ENCODE data around the gene TRPM5. TPM values are rescaled to one million over a fixed set of nuclear protein-coding genes. Genes with fewer than 3 reads are reported as not detected.

Gene TRPM5
- total RNA-seq, 1 donor from 2014 or later: not detected

DNA sequence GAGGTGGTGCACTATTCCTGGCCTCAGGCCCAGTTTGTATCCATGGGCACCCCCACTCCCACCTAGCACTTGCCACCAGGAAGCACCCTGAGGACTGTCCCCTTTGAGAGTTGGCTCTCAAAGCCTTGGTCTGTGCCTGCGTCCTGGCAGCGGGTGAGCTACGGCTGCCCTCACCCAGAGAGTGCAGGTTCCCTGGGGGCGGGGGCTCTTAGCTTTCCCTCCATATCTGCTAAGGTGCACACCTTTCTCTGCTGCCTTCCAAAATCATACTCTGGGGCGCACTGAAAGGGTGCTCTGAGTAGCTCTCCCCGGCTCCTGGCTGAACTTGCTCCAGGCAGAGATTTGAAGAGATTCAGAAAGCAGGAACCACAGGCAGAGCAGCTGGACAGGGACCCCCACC lies 7.6 kb upstream of the TRPM5 start:
- Mint-ChIP-seq H3K9me3 (ENCODE audit: unreplicated experiment) (peaks cover 6% of the 10 kb centered on the region), H3K4me3 (ENCODE audit: unreplicated experiment) (no peak overlapping the region), H3K4me1 (ENCODE audit: unreplicated experiment) (no peaks in the 10 kb centered on the region), H3K27ac (ENCODE audit: unreplicated experiment) (no peak overlapping the region), H3K36me3 (ENCODE audit: unreplicated experiment) (no peaks in the 10 kb centered on the region), H3K27me3 (ENCODE audit: unreplicated experiment) (peaks cover 37% of the 10 kb centered on the region)
- DNase-seq (ENCODE audit: extremely low spot score, unreplicated experiment): no peak
- TF ChIP-seq, protein P1, sequence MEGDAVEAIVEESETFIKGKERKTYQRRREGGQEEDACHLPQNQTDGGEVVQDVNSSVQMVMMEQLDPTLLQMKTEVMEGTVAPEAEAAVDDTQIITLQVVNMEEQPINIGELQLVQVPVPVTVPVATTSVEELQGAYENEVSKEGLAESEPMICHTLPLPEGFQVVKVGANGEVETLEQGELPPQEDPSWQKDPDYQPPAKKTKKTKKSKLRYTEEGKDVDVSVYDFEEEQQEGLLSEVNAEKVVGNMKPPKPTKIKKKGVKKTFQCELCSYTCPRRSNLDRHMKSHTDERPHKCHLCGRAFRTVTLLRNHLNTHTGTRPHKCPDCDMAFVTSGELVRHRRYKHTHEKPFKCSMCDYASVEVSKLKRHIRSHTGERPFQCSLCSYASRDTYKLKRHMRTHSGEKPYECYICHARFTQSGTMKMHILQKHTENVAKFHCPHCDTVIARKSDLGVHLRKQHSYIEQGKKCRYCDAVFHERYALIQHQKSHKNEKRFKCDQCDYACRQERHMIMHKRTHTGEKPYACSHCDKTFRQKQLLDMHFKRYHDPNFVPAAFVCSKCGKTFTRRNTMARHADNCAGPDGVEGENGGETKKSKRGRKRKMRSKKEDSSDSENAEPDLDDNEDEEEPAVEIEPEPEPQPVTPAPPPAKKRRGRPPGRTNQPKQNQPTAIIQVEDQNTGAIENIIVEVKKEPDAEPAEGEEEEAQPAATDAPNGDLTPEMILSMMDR (IDR thresholded peaks at IDR 0.05): no peak

DNA sequence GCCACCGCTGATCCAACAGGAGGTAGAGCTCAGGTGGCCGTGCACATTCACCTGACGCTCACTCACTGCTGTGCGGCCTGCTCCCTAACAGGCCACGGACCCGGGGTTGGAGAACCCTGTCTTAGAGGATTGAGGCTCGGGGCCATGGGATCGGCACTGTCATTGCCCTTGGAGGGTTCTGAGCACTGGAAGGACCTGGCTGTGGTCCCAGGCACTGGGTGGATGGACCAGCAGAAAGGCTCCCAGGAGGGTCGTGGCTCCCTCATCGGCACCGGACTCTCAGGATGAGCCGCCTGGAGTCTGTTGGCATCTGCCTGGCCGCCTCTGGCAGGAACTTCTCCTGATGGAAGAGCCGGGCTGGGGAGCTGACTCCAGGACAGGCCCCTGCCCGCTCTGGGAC lies 7.0 kb upstream of the TRPM5 start:
- DNase-seq (ENCODE audit: extremely low spot score, unreplicated experiment): no peak
- Mint-ChIP-seq H3K36me3 (ENCODE audit: unreplicated experiment) (no peaks in the 10 kb centered on the region), H3K27me3 (ENCODE audit: unreplicated experiment) (peaks cover 37% of the 10 kb centered on the region), H3K27ac (ENCODE audit: unreplicated experiment) (no peak overlapping the region), H3K9me3 (ENCODE audit: unreplicated experiment) (peaks cover 6% of the 10 kb centered on the region), H3K4me1 (ENCODE audit: unreplicated experiment) (no peaks in the 10 kb centered on the region), H3K4me3 (ENCODE audit: unreplicated experiment) (no peak overlapping the region)
- TF ChIP-seq, protein P1 (IDR thresholded peaks at IDR 0.05): no peak

DNA sequence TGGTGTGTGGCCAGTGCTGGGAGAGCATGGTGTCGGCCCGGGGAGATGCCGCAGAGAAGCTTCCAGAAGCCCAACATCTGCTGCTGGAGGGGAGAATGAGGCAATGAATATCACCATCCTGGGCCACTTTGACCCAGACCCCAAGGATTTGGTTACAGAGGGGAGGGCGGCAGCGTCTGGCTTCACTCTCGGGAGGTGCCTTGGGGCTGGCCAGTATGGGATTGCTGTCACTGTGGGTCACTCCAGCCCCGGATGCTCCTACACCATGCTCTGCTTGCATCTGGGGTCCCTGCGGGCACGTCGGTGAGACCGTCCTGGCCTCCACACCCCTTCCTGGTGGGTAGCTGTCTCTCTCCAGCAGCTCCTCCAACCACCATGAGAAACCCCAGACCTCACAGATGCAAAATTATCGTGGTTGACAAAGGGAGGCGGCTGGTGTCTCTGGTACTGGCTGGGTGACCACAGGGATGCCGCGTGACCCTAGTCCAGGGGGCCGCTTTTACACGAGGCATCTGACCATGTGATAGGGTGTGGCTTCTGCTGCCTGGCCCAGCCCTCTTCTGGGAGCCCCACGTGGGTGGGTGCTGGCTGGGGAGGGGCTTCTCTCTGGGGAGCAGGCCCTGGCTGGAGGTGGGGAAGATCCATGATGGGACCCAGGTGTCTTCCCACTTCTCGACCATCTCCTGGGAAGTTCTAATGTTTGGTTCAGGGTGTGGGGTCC lies 6.2 kb upstream of the TRPM5 start:
- peaks cover 32% of the 10 kb centered on the region for H3K27me3 Mint-ChIP-seq (ENCODE audit: unreplicated experiment)
- TF ChIP-seq, protein P1 (IDR thresholded peaks at IDR 0.05): no peak
- H3K4me1 Mint-ChIP-seq (ENCODE audit: unreplicated experiment): no peaks in the 10 kb centered on the region
- H3K27ac Mint-ChIP-seq (ENCODE audit: unreplicated experiment): no peak overlapping the region
- H3K36me3 Mint-ChIP-seq (ENCODE audit: unreplicated experiment): no peaks in the 10 kb centered on the region
- no peak for DNase-seq (ENCODE audit: extremely low spot score, unreplicated experiment)
- no peak overlapping the region for H3K4me3 Mint-ChIP-seq (ENCODE audit: unreplicated experiment)
- H3K9me3 Mint-ChIP-seq (ENCODE audit: unreplicated experiment): peaks cover 3% of the 10 kb centered on the region

DNA sequence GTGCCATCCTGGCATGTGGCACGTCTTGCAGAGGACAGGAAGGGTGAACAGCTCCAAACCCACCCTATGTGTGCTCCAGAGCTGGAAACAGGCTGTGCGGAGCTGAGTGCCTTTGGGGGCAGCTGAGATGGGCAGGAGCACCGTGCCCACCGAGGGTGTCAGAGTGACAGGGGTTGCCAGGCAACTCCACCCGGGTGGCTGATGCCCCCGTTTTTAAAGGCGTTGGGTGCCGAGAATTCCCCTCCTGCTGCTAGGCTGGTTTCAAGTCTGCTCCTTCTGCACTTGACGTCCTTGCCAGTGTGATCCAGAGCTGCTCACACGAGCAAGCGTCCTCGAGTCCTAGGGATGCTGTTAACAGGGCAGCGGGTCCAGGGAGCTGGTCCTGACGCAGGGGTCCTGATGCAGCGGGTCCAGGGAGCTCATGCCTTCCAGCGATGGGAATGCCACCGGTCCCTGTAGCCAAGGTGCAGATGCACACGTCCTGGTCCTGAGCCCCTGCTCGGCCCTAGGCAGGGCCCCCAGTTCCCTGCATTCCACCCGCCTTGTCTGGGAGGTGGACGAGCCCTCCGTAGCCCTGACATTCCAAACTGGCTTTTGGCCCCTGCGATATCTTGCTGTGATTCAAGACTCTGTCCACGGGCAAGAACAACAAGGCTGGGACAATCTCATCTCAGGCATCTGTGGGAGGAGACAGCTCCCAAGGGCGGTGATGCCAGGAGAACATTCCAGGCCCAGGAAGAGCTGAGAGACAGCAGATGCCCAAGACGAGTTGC lies 5.4 kb upstream of the TRPM5 start:
- Mint-ChIP-seq H3K9me3 (ENCODE audit: unreplicated experiment) (no peaks in the 10 kb centered on the region), H3K4me3 (ENCODE audit: unreplicated experiment) (no peak overlapping the region), H3K36me3 (ENCODE audit: unreplicated experiment) (peaks cover 2% of the 10 kb centered on the region), H3K27ac (ENCODE audit: unreplicated experiment) (no peak overlapping the region), H3K27me3 (ENCODE audit: unreplicated experiment) (peaks cover 30% of the 10 kb centered on the region), H3K4me1 (ENCODE audit: unreplicated experiment) (no peaks in the 10 kb centered on the region)
- TF ChIP-seq, protein P1 (IDR thresholded peaks at IDR 0.05): no peak
- no peak for DNase-seq (ENCODE audit: extremely low spot score, unreplicated experiment)
